ENCODE results near the gene MMP11. TPM values are rescaled to one million over a fixed set of nuclear protein-coding genes. Genes with fewer than 3 reads are reported as not detected.

The MMP11 gene
- polyA plus RNA-seq, 1 donor from 2014 or later = 9.3 TPM

- TF ChIP-seq TAF1 (IDR thresholded peaks at IDR 0.05; ENCODE audit: low read depth) (no peak), EP300 (conservative IDR thresholded peaks at IDR 0.05; ENCODE audit: poor library complexity, severe bottlenecking) (no peak), RAD21 (conservative IDR thresholded peaks at IDR 0.05) (no peak), SMC3 (conservative IDR thresholded peaks at IDR 0.05; ENCODE audit: poor library complexity) (no peak), POLR2AphosphoS5 (IDR thresholded peaks at IDR 0.05) (no peak), MXI1 (conservative IDR thresholded peaks at IDR 0.05; ENCODE audit: poor library complexity, severe bottlenecking) (no peak), CTCF (IDR thresholded peaks at IDR 0.05; ENCODE audit: poor library complexity, severe bottlenecking) (no peak), REST (IDR thresholded peaks at IDR 0.05; ENCODE audit: borderline replicate concordance) (no peak), EZH2 (IDR thresholded peaks at IDR 0.05; ENCODE audit: borderline replicate concordance, insufficient read depth, low read length, poor library complexity, severe bottlenecking) (no peak)
- Histone ChIP-seq H3K9ac (ENCODE audit: low read length) (no peak overlapping the region), H3K27me3 (ENCODE audit: insufficient read depth, low read depth, low read length) (no peaks in the 10 kb centered on the region), H3K79me2 (replicated peaks; ENCODE audit: insufficient read depth, low read length) (no peaks in the 10 kb centered on the region), H3K4me3 (ENCODE audit: low read length) (no peak overlapping the region), H3K36me3 (ENCODE audit: insufficient read depth, low read length) (peaks cover 8% of the 10 kb centered on the region), H3K9me3 (ENCODE audit: low read length) (no peaks in the 10 kb centered on the region), H4K20me1 (ENCODE audit: insufficient read depth) (no peaks in the 10 kb centered on the region), H3F3A (ENCODE audit: insufficient read depth, low read length, poor library complexity, severe bottlenecking) (no peaks in the 10 kb centered on the region), H2AFZ (ENCODE audit: low read depth, low read length) (no peak overlapping the region), H3K9me2 (ENCODE audit: insufficient read depth, low read length) (no peaks in the 10 kb centered on the region), H3K4me2 (ENCODE audit: low read length) (no peak overlapping the region), H3K27ac (ENCODE audit: low read length) (no peak overlapping the region)
Observed at GRCh38 chr22:23806837-23807236, 34.2 kb downstream of the MMP11 start.

- H2AFZ ChIP-seq (ENCODE audit: low read depth, low read length) = no peak overlapping the region
- no peak for TF ChIP-seq TAF1 (IDR thresholded peaks at IDR 0.05; ENCODE audit: low read depth)
- no peak for TF ChIP-seq CTCF (IDR thresholded peaks at IDR 0.05; ENCODE audit: poor library complexity, severe bottlenecking)
- TF ChIP-seq EP300 (conservative IDR thresholded peaks at IDR 0.05; ENCODE audit: poor library complexity, severe bottlenecking) = no peak
- TF ChIP-seq EZH2 (IDR thresholded peaks at IDR 0.05; ENCODE audit: borderline replicate concordance, insufficient read depth, low read length, poor library complexity, severe bottlenecking) = no peak
- no peak for TF ChIP-seq RAD21 (conservative IDR thresholded peaks at IDR 0.05)
- TF ChIP-seq MXI1 (conservative IDR thresholded peaks at IDR 0.05; ENCODE audit: poor library complexity, severe bottlenecking) = no peak
- no peak for TF ChIP-seq POLR2AphosphoS5 (IDR thresholded peaks at IDR 0.05)
- TF ChIP-seq SMC3 (conservative IDR thresholded peaks at IDR 0.05; ENCODE audit: poor library complexity) = no peak
- H4K20me1 ChIP-seq (ENCODE audit: insufficient read depth) = no peaks in the 10 kb centered on the region
- no peak overlapping the region for H3K4me3 ChIP-seq (ENCODE audit: low read length)
- no peaks in the 10 kb centered on the region for H3K9me2 ChIP-seq (ENCODE audit: insufficient read depth, low read length)
- no peaks in the 10 kb centered on the region for H3K9me3 ChIP-seq (ENCODE audit: low read length)
- no peak overlapping the region for H3K9ac ChIP-seq (ENCODE audit: low read length)
- peaks cover 13% of the 10 kb centered on the region for H3K36me3 ChIP-seq (ENCODE audit: insufficient read depth, low read length)
- H3F3A ChIP-seq (ENCODE audit: insufficient read depth, low read length, poor library complexity, severe bottlenecking) = no peaks in the 10 kb centered on the region
- H3K27ac ChIP-seq (ENCODE audit: low read length) = no peak overlapping the region
- H3K27me3 ChIP-seq (ENCODE audit: insufficient read depth, low read depth, low read length) = no peaks in the 10 kb centered on the region
- no peak overlapping the region for H3K4me2 ChIP-seq (ENCODE audit: low read length)
- H3K79me2 ChIP-seq (replicated peaks; ENCODE audit: insufficient read depth, low read length) = no peaks in the 10 kb centered on the region
Observed at GRCh38 chr22:23812378-23812777, 39.7 kb downstream of the MMP11 start.

Measured in neural cell (in vitro differentiated cells).